H9 (cell line): ENCODE results near the gene MAP6. TPM values are rescaled to one million over a fixed set of nuclear protein-coding genes. Genes with fewer than 3 reads are reported as not detected.

ENCODE experiments used
- DNase-seq: peaks from one replicate; pipeline ENCODE4 v3.0.0-alpha.2; 2017
- H2AFZ ChIP-seq: one replicate; pipeline ENCODE4 v1.6.1; 2013; ENCODE audit warnings: mild to moderate bottlenecking, low read length, control low read depth, moderate library complexity
- H2AK5ac ChIP-seq: 2 replicates; pipeline ENCODE4 v1.6.1; 2013; ENCODE audit warnings: low read length, control low read depth, mixed read lengths; ENCODE audit not compliant: insufficient read length
- H2BK120ac ChIP-seq: one replicate; pipeline ENCODE4 v1.6.1; 2013; ENCODE audit warnings: low read depth, mild to moderate bottlenecking, low read length, control low read depth, inconsistent platforms; ENCODE audit not compliant: poor library complexity, severe bottlenecking
- H2BK12ac ChIP-seq: 2 replicates; pipeline ENCODE4 v1.6.1; 2013; ENCODE audit warnings: low read length, control low read depth, mixed read lengths, low read depth; ENCODE audit not compliant: insufficient read length
- H2BK15ac ChIP-seq: 2 replicates; pipeline ENCODE4 v1.6.1; 2013; ENCODE audit warnings: low read depth, low read length, control low read depth
- H2BK20ac ChIP-seq: one replicate; pipeline ENCODE4 v1.6.1; 2013; ENCODE audit warnings: low read depth, mild to moderate bottlenecking, low read length, control low read depth, inconsistent platforms; ENCODE audit not compliant: poor library complexity, severe bottlenecking
- H2BK5ac ChIP-seq: 2 replicates; pipeline ENCODE4 v1.6.1; 2013; ENCODE audit warnings: low read length, control low read depth, mixed read lengths; ENCODE audit not compliant: insufficient read length
- H3K14ac ChIP-seq: 2 replicates; pipeline ENCODE4 v1.6.1; 2013; ENCODE audit warnings: low read length, control low read depth; ENCODE audit not compliant: insufficient read depth
- H3K18ac ChIP-seq: 2 replicates; pipeline ENCODE4 v1.6.1; 2013; ENCODE audit warnings: low read depth, mild to moderate bottlenecking, mixed read lengths, low read length, control low read depth; ENCODE audit not compliant: insufficient read length
- H3K23ac ChIP-seq: 2 replicates; pipeline ENCODE4 v1.6.1; 2013; ENCODE audit warnings: low read length, control low read depth, mixed read lengths, low read depth; ENCODE audit not compliant: insufficient read length
- H3K23me2 ChIP-seq: 2 replicates; pipeline ENCODE4 v1.6.1; 2013; ENCODE audit warnings: low read depth, mild to moderate bottlenecking, mixed read lengths, low read length, control low read depth; ENCODE audit not compliant: insufficient read length, poor library complexity, severe bottlenecking
- H3K27ac ChIP-seq: 2 replicates; pipeline ENCODE4 v1.5.1; 2013; ENCODE audit warnings: low read length, control low read depth, mixed read lengths, low read depth; ENCODE audit not compliant: insufficient read length
- H3K27me3 ChIP-seq: 2 replicates; pipeline ENCODE4 v1.6.1; 2013; ENCODE audit warnings: low read length, control low read depth, inconsistent platforms; ENCODE audit not compliant: insufficient read depth
- H3K4ac ChIP-seq: 2 replicates; pipeline ENCODE4 v1.6.1; 2013; ENCODE audit warnings: low read depth, mild to moderate bottlenecking, control low read depth, inconsistent platforms, low read length, moderate library complexity
- H3K4me1 ChIP-seq: 2 replicates; pipeline ENCODE4 v1.6.1; 2013; ENCODE audit warnings: low read length, control low read depth, inconsistent platforms; ENCODE audit not compliant: insufficient read depth
- H3K4me2 ChIP-seq: 2 replicates; pipeline ENCODE4 v1.6.1; 2013; ENCODE audit warnings: low read length, control low read depth, mixed read lengths; ENCODE audit not compliant: insufficient read length, insufficient read depth
- H3K56ac ChIP-seq: 2 replicates; pipeline ENCODE4 v1.6.1; 2013; ENCODE audit warnings: low read depth, mild to moderate bottlenecking, mixed read lengths, low read length, control low read depth; ENCODE audit not compliant: insufficient read length
- H3K79me1 ChIP-seq: 2 replicates; pipeline ENCODE4 v1.6.1; 2013; ENCODE audit warnings: low read depth, mild to moderate bottlenecking, moderate library complexity, low read length, control low read depth, inconsistent platforms; ENCODE audit not compliant: insufficient read depth, poor library complexity, severe bottlenecking
- H3K79me2 ChIP-seq: 2 replicates; pipeline ENCODE4 v1.6.1; 2013; ENCODE audit warnings: low read length, control low read depth, inconsistent platforms; ENCODE audit not compliant: insufficient read depth
- H3K9ac ChIP-seq: 2 replicates; pipeline ENCODE4 v1.6.1; 2013; ENCODE audit warnings: low read length, control low read depth, mixed read lengths; ENCODE audit not compliant: insufficient read length; ENCODE audit errors: extremely low read depth
- H3K9me3 ChIP-seq: one replicate; pipeline ENCODE4 v1.6.1; 2013; ENCODE audit warnings: low read depth, low read length, inconsistent platforms; ENCODE audit not compliant: control insufficient read depth
- H3T11ph ChIP-seq: one replicate; pipeline ENCODE4 v1.6.1; 2013; ENCODE audit warnings: mild to moderate bottlenecking, low read length, control low read depth, inconsistent platforms
- H4K20me1 ChIP-seq: one replicate; pipeline ENCODE4 v1.6.1; 2013; ENCODE audit not compliant: control insufficient read depth, insufficient read length, insufficient read depth
- H4K5ac ChIP-seq: 2 replicates; pipeline ENCODE4 v1.6.1; 2013; ENCODE audit warnings: low read depth, mild to moderate bottlenecking, mixed read lengths, low read length, control low read depth; ENCODE audit not compliant: insufficient read length
- H4K8ac ChIP-seq: replicated peaks from 2 replicates; pipeline ENCODE4 v1.6.1; 2013; ENCODE audit warnings: low read length, control low read depth, mixed read lengths, low read depth; ENCODE audit not compliant: insufficient read length
- H4K91ac ChIP-seq: 2 replicates; pipeline ENCODE4 v1.6.1; 2013; ENCODE audit warnings: low read depth, mild to moderate bottlenecking, moderate library complexity, mixed read lengths, low read length, control low read depth; ENCODE audit not compliant: insufficient read length
- H3K27ac Mint-ChIP-seq, 3 experiments: 2 replicates in 2 of 3; 3 replicates in 1 of 3; pipeline ENCODE4 v1.8.0; 2020 to 2021; ENCODE audit warnings: mixed read lengths in 3 of 3, mild to moderate bottlenecking in 1 of 3, moderate library complexity in 1 of 3
- H3K27me3 Mint-ChIP-seq: 2 replicates; pipeline ENCODE4 v1.8.0; 2021; ENCODE audit warnings: low read depth, mild to moderate bottlenecking, moderate library complexity, mixed read lengths
- H3K36me3 Mint-ChIP-seq, 3 experiments: 2 replicates in 2 of 3; 3 replicates in 1 of 3; pipeline ENCODE4 v1.8.0; 2020 to 2021; ENCODE audit warnings: low read depth in 3 of 3, mixed read lengths in 3 of 3; ENCODE audit not compliant: insufficient read depth in 1 of 3
- H3K4me1 Mint-ChIP-seq, 2 experiments: 2 replicates each; pipeline ENCODE4 v1.8.0; 2020; ENCODE audit warnings: mixed read lengths in 2 of 2
- H3K4me3 Mint-ChIP-seq, 2 experiments: 2 replicates in 1 of 2; 3 replicates in 1 of 2; pipeline ENCODE4 v1.8.0; 2020 to 2021; ENCODE audit warnings: mild to moderate bottlenecking in 2 of 2, mixed read lengths in 2 of 2, moderate library complexity in 1 of 2
- H3K9me3 Mint-ChIP-seq, 2 experiments: 2 replicates in 1 of 2; 3 replicates in 1 of 2; pipeline ENCODE4 v1.8.0; 2020; ENCODE audit warnings: mild to moderate bottlenecking in 2 of 2, mixed read lengths in 2 of 2, moderate library complexity in 1 of 2
- CTCF ChIP-seq: fragments of 200-600 bp; sonication (generic); conservative IDR thresholded peaks from 3 replicates; pipeline ENCODE4 v1.8.0; 2021; ENCODE audit warnings: antibody characterized with exemption, mild to moderate bottlenecking
- WGBS: extraction: QIAGEN DNeasy Blood & Tissue Kit; methylation state at CpG from one replicate; pipeline ENCODE4 v1.1.7; 2013; ENCODE audit warnings: missing lambda C conversion rate, low lambda C conversion rate, mixed read lengths; ENCODE audit not compliant: insufficient read length; ENCODE audit errors: extremely low coverage; 5-methylcytosine and 5-hydroxymethylcytosine counted together
- total RNA-seq: library from RNA; stranded (reverse); gene quantifications from 2 replicates; pipeline ENCODE4 v1.2.1, GENCODE V29; 2021

MAP6 gene
- total RNA-seq, 1 experiment from 2014 or later: 0.77 TPM

GRCh38 chr11:75591371-75591770 lies 77.5 kb downstream of the MAP6 start:
- H2BK5ac ChIP-seq: no peak overlapping the region
- no peak overlapping the region for H2BK12ac ChIP-seq
- H3K27ac ChIP-seq: no peak overlapping the region
- no peak overlapping the region for H3K9ac ChIP-seq
- H2AFZ ChIP-seq: no peak overlapping the region
- H2BK120ac ChIP-seq: no peak overlapping the region
- no peak overlapping the region for H3K4ac ChIP-seq
- no peak overlapping the region for H3K14ac ChIP-seq
- no peaks in the 10 kb centered on the region for H3K36me3 Mint-ChIP-seq
- H3K18ac ChIP-seq: no peak overlapping the region
- TF ChIP-seq CTCF: no peak
- H3K27me3 ChIP-seq: no peaks in the 10 kb centered on the region
- no peaks in the 10 kb centered on the region for H3K79me1 ChIP-seq
- H3K9me3 Mint-ChIP-seq: no peaks in the 10 kb centered on the region
- no peaks in the 10 kb centered on the region for H3K9me3 ChIP-seq
- no CpG with 5 or more reads among the region's 8 CpGs for WGBS
- no peak overlapping the region for H3K4me2 ChIP-seq
- no peak overlapping the region for H2BK15ac ChIP-seq
- peaks cover 8 to 11% of the 10 kb centered on the region in 2 experiments for H3K4me1 Mint-ChIP-seq
- no peaks in the 10 kb centered on the region for H3K79me2 ChIP-seq
- no peak overlapping the region for H3K23ac ChIP-seq
- no peak overlapping the region for H3K56ac ChIP-seq
- H4K91ac ChIP-seq: no peak overlapping the region
- peaks cover 17% of the 10 kb centered on the region for H3K27me3 Mint-ChIP-seq
- H3T11ph ChIP-seq: no peak overlapping the region
- H4K20me1 ChIP-seq: no peaks in the 10 kb centered on the region
- H4K8ac ChIP-seq: no peak overlapping the region
- no peak overlapping the region for H3K4me3 Mint-ChIP-seq
- no peak for DNase-seq
- no peak overlapping the region for H2BK20ac ChIP-seq
- H3K27ac Mint-ChIP-seq: no peak overlapping the region
- H2AK5ac ChIP-seq: no peak overlapping the region
- H3K23me2 ChIP-seq: no peaks in the 10 kb centered on the region
- H3K4me1 ChIP-seq: no peaks in the 10 kb centered on the region
- H4K5ac ChIP-seq: no peak overlapping the region
